Motor neuron (in vitro differentiated cells): ENCODE results near the gene CCDC81. TPM values are rescaled to one million over a fixed set of nuclear protein-coding genes. Genes with fewer than 3 reads are reported as not detected.
"Not testable (repeated sequence)": the region's sequence is repeated elsewhere in the genome, so short reads cannot be mapped to it uniquely, and the experiment has no call there.

ENCODE experiments used
- ATAC-seq, 8 experiments: fragments of 200-7000 bp; cut with Tn5 transposase; replicated peaks in 6 of 8; 2 replicates each; pipeline ENCODE4 v1.8.0; 2021; ENCODE audit warnings: mild to moderate bottlenecking in 8 of 8, moderate library complexity in 8 of 8
- H3K27ac ChIP-seq, 2 donors: fragments of 250-450 bp; sonication (Bioruptor Pico); 2 replicates each; pipeline ENCODE4 v1.9.0; 2021; ENCODE audit warnings: antibody characterized with exemption in 2 of 2, mild to moderate bottlenecking in 2 of 2, moderate library complexity in 1 of 2
- H3K4me1 ChIP-seq, 2 donors: fragments of 250-450 bp; sonication (Bioruptor Pico); replicated peaks in 1 of 2; 2 replicates each; pipeline ENCODE4 v1.6.1; 2021; ENCODE audit warnings: antibody characterized with exemption in 2 of 2, mild to moderate bottlenecking in 2 of 2, moderate library complexity in 1 of 2
- H3K4me3 ChIP-seq, 5 donors: fragments of 250-450 bp; sonication (Bioruptor Pico); 2 replicates each; pipeline ENCODE4 v1.9.0; 2021; ENCODE audit warnings: antibody characterized with exemption in 5 of 5, mild to moderate bottlenecking in 5 of 5, moderate library complexity in 4 of 5
- WGBS, 10 experiments: fragments of 450-650 bp; shearing (Covaris generic); methylation state at CpG; one replicate each; pipeline ENCODE4 v1.0.0; 2022; 5-methylcytosine and 5-hydroxymethylcytosine counted together
- in situ Hi-C, 9 experiments: fragments of 400-800 bp; cut with MboI; loops; one replicate each; pipeline ENCODE4 v1.15.0; 2021; ENCODE audit warnings: low sequenced_read_pairs in 9 of 9, low pct_unique_long_range_greater_than_20kb in 2 of 9; ENCODE audit not compliant: unreplicated experiment in 9 of 9
- total RNA-seq, 8 experiments: library from RNA; unstranded; fragments of 300-600 nt; gene quantifications; 2 replicates each; pipeline versions ENCODE4 v1.2.3 to v1.2.4, GENCODE V29; 2022

CCDC81 gene
- total RNA-seq, 8 experiments from 2014 or later: 0.92 to 15.6 (median 2.1) TPM

DNA sequence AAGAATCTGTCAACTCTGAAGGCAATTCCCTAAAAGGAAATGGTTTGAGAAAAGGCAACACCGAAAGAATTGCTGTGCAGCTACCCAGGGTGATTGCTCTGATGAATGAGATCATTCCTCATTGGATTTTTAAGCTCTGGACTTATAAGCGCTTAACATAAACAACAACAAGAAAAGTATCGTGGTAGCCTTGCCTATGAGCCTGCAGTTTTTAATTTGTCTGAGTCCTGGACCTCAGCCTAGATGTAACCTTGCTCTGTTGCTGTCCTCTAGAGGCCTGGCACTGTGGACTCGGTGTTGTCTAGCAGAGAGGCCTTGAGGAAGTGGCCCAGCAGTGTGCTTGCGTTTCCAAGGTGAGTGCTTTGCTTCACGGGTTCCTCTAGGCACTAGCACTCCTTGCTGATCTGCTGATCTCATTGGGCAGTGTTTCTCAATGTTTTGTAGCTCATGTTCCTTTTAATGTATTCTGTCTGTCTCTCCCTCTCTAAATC lies 20.4 kb downstream of the CCDC81 start:
- ATAC-seq: peak in 5 of 8 experiments; percentile 27 to 98 (median 55)
- WGBS, 10 experiments: 39 to 92% (median 66%) methylated on average over 2 to 6 of the region's 6 CpGs; no CpG with 5 or more reads in 4 of the 10 experiments
- in situ Hi-C loops: no loop called here
- H3K27ac ChIP-seq: no peak overlapping the region
- H3K4me1 ChIP-seq: peaks cover 5 to 12% of the 10 kb centered on the region in 2 donors
- H3K4me3 ChIP-seq: no peak overlapping the region

GRCh38 chr11:86396396-86396795 lies 21.7 kb downstream of the CCDC81 start:
- Histone ChIP-seq H3K4me3 (no peak overlapping the region), H3K27ac (no peak overlapping the region), H3K4me1 (peaks cover 5 to 12% of the 10 kb centered on the region in 2 donors)
- 20 to 88% (median 80%) methylated on average over 1 to 2 of the region's 2 CpGs; no CpG with 5 or more reads in 5 of the 10 experiments for WGBS, 10 experiments
- ATAC-seq: no peak
- in situ Hi-C loops: no loop called here

DNA sequence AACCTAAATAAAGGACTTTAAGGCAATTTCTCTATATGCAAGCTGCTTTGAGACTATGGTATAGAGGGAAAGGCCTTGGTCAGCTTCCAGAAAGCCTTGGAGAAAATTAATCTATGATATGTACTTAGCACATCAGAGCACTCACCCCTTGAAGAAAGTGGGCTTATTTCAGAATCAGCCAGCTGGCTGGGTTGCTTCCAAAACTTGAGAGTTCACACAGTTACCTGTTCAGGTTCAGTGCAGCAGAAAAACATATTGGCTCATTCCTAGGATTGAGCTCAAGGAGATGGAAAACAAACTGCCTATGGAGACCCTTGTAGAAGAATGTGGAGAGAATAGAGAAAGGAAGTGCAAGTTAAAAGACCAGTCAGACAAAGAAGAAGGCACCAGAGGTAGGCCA lies 22.7 kb downstream of the CCDC81 start:
- Histone ChIP-seq H3K27ac (no peak overlapping the region), H3K4me3 (no peak overlapping the region), H3K4me1 (peaks cover 5 to 12% of the 10 kb centered on the region in 2 donors)
- no peak for ATAC-seq
- in situ Hi-C loops: no loop called here

DNA sequence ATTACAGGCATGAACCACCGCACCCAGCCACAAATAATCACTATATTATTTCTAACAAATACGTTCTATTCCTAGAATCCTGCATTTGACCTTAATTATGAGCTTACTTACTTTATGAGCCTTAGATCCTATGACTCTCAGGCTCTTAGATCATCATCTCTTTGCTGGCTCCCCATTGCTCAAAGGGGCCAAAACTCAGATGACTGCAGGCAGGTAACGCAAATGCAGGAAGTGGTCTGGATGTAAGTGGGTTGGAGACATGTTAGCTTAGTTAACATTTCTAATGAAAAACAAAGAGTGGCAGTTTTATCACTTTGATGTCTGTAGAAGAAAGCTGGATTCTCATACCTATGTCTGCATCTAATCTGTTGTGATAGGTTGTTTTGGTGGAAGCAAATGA lies 23.4 kb downstream of the CCDC81 start:
- no peak for ATAC-seq
- in situ Hi-C loops: no loop called here
- 71 to 100% (median 100%) methylated on average over 1 to 3 of the region's 3 CpGs; no CpG with 5 or more reads in 2 of the 10 experiments for WGBS, 10 experiments
- H3K4me3 ChIP-seq: no peak overlapping the region
- no peak overlapping the region for H3K27ac ChIP-seq
- H3K4me1 ChIP-seq: peaks cover 5 to 12% of the 10 kb centered on the region in 2 donors

DNA sequence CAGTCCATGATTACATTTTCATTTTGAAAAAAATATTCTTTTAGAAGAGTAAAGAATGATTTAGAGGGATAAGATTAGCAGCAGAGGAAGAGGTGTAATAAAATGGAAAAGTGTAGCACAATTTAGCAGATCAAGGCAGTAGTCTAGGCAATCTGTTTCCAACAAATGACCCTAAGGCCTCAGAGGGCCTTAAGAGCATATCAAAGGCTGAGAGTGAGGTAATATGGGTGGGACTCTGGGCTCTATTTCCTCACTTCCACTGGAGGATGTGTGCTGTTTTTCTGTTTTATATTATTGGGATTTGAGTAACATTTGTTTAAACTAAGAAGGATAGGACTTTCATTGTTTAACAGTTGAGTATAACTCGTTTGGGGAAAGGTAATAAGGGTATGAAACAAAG lies 28.8 kb downstream of the CCDC81 start:
- Histone ChIP-seq H3K4me3 (no peak overlapping the region), H3K27ac (no peak overlapping the region), H3K4me1 (no peaks in the 10 kb centered on the region)
- ATAC-seq: peak in 2 of 8 experiments; percentile 74 to 78
- in situ Hi-C loops: no loop called here
- WGBS, 10 experiments: 0 to 100% (median 88%) methylated on average over 1 of the region's 1 CpG; no CpG with 5 or more reads in 1 of the 10 experiments

- ATAC-seq: no peak
- H3K4me1 ChIP-seq: no peaks in the 10 kb centered on the region
- in situ Hi-C loops: no loop called here
- no peak overlapping the region for H3K27ac ChIP-seq
- H3K4me3 ChIP-seq: no peak overlapping the region
Measured at GRCh38 chr11:86408845-86409244, 34.2 kb downstream of the CCDC81 start.

DNA sequence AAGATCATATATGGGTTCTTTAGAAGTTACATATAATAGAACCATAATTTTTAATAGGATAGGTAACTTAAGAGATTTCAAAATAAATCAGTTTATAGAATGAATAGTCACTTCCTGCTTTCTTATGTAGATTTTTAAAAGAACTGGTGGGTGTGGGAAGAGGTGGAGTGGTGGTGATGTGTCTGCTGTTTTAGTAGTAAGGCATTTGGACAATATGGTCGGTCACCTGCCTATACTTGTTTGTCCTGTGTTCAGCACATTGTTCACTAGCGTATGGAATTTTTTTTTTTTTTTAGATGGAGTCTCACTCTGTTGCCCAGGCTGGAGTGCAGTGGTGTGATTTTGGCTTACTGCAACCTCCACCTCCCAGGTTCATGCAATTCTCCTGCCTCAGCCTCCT lies 39.3 kb downstream of the CCDC81 start:
- Histone ChIP-seq H3K4me3 (no peak overlapping the region), H3K27ac (no peak overlapping the region), H3K4me1 (no peaks in the 10 kb centered on the region)
- no peak for ATAC-seq
- 95 to 100% (median 100%) methylated on average over 1 to 2 of the region's 2 CpGs; no CpG with 5 or more reads in 3 of the 10 experiments for WGBS, 10 experiments
- in situ Hi-C loops: no loop called here

DNA sequence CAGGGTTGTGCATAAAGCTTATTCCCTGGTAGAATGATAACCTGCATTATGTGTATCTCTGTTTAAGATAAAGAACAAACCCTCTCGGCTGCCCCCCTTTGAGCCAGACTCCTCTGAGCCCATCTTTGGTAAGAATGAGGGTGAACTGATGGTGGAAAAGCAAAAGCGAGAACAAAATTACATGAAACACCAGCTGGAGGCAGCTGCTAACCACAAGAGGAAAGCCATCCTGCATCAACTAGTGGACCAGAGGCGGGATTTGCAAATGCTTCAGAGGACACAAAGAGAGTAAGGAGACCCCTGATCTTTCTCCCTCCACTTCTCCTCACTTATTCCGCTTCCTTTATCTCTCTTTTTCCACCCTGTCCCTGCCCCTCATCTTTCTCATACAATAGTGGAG lies 40.3 kb downstream of the CCDC81 start:
- WGBS, 10 experiments: 60 to 100% (median 83%) methylated on average over 1 to 4 of the region's 4 CpGs; no CpG with 5 or more reads in 1 of the 10 experiments
- Histone ChIP-seq H3K4me3 (no peak overlapping the region), H3K27ac (no peak overlapping the region), H3K4me1 (no peaks in the 10 kb centered on the region)
- ATAC-seq: no peak
- in situ Hi-C loops: no loop called here

GRCh38 chr11:86416494-86416893 lies 41.8 kb downstream of the CCDC81 start:
- WGBS, 10 experiments: 88 to 100% (median 100%) methylated on average over 1 of the region's 1 CpG; no CpG with 5 or more reads in 5 of the 10 experiments
- Histone ChIP-seq H3K4me3 (no peak overlapping the region), H3K27ac (no peak overlapping the region), H3K4me1 (no peaks in the 10 kb centered on the region)
- ATAC-seq: no peak
- in situ Hi-C loops: no loop called here

GRCh38 chr11:86416951-86417350 lies 42.3 kb downstream of the CCDC81 start:
- ATAC-seq, in situ Hi-C loops, H3K4me1 ChIP-seq, H3K27ac ChIP-seq, H3K4me3 ChIP-seq: not testable (repeated sequence)
- 80 to 100% (median 92%) methylated on average over 2 to 9 of the region's 9 CpGs; no CpG with 5 or more reads in 1 of the 10 experiments for WGBS, 10 experiments

- in situ Hi-C loops: no loop called here
- ATAC-seq: no peak
- H3K4me1 ChIP-seq: no peaks in the 10 kb centered on the region
- no peak overlapping the region for H3K4me3 ChIP-seq
- no peak overlapping the region for H3K27ac ChIP-seq
- whole genome bisulfite sequencing, 10 experiments: 83 to 100% (median 96%) methylated on average over 1 to 3 of the region's 3 CpGs; no CpG with 5 or more reads in 1 of the 10 experiments
Measured at GRCh38 chr11:86418106-86418505, 43.4 kb downstream of the CCDC81 start.

DNA sequence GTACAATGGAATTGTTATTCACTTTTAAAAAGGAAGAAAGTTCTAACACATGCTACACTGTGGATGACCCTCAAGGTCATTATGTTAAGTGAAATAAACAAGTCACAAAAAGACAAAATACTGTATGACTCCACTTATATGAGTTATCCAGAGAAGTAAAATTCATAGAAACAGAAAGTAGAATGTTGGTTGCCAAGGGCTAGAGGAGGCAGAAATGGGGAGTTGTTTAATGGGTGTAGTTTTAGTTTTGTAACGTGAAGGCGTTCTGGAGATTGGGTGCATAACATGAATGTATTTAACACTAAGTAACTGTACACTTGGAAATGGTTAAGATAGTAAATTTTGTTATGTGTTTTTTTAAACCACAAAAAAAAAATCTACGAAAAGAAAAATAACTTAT lies 43.8 kb downstream of the CCDC81 start:
- 75 to 100% (median 100%) methylated on average over 1 to 3 of the region's 3 CpGs; no CpG with 5 or more reads in 1 of the 10 experiments for WGBS, 10 experiments
- H3K4me3 ChIP-seq: no peak overlapping the region
- H3K27ac ChIP-seq: no peak overlapping the region
- H3K4me1 ChIP-seq: no peaks in the 10 kb centered on the region
- in situ Hi-C loops: no loop called here
- peak in 1 of 8 experiments; percentile 28 for ATAC-seq

- in situ Hi-C loops: no loop called here
- no peak overlapping the region for H3K4me3 ChIP-seq
- WGBS, 10 experiments: 0 to 57% (median 29%) methylated on average over 1 to 2 of the region's 2 CpGs; no CpG with 5 or more reads in 1 of the 10 experiments
- ATAC-seq: peak in 5 of 8 experiments; percentile 50 to 79 (median 57)
- H3K27ac ChIP-seq: no peak overlapping the region
- no peaks in the 10 kb centered on the region for H3K4me1 ChIP-seq
Measured at GRCh38 chr11:86418917-86419316, 44.2 kb downstream of the CCDC81 start.

GRCh38 chr11:86421946-86422345 lies 47.3 kb downstream of the CCDC81 start:
- Histone ChIP-seq H3K4me1 (no peaks in the 10 kb centered on the region), H3K27ac (no peak overlapping the region), H3K4me3 (no peak overlapping the region)
- WGBS, 10 experiments: 60 to 100% (median 84%) methylated on average over 1 to 4 of the region's 4 CpGs; no CpG with 5 or more reads in 2 of the 10 experiments
- ATAC-seq: no peak
- in situ Hi-C loops: no loop called here
